NCI-H510A treated with DMSO at 0.1 percent for 48 hours (cell line): ENCODE measurements around the gene RBM12.
"Not testable (repeated sequence)": the region's sequence is repeated elsewhere in the genome, so short reads cannot be mapped to it uniquely, and the experiment has no call there.

Experiments used
- DNase-seq: peaks from one replicate; lab custom pipeline; 2025; lab: John Stamatoyannopoulos, UW

Gene RBM12, protein sequence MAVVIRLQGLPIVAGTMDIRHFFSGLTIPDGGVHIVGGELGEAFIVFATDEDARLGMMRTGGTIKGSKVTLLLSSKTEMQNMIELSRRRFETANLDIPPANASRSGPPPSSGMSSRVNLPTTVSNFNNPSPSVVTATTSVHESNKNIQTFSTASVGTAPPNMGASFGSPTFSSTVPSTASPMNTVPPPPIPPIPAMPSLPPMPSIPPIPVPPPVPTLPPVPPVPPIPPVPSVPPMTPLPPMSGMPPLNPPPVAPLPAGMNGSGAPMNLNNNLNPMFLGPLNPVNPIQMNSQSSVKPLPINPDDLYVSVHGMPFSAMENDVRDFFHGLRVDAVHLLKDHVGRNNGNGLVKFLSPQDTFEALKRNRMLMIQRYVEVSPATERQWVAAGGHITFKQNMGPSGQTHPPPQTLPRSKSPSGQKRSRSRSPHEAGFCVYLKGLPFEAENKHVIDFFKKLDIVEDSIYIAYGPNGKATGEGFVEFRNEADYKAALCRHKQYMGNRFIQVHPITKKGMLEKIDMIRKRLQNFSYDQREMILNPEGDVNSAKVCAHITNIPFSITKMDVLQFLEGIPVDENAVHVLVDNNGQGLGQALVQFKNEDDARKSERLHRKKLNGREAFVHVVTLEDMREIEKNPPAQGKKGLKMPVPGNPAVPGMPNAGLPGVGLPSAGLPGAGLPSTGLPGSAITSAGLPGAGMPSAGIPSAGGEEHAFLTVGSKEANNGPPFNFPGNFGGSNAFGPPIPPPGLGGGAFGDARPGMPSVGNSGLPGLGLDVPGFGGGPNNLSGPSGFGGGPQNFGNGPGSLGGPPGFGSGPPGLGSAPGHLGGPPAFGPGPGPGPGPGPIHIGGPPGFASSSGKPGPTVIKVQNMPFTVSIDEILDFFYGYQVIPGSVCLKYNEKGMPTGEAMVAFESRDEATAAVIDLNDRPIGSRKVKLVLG

DNA sequence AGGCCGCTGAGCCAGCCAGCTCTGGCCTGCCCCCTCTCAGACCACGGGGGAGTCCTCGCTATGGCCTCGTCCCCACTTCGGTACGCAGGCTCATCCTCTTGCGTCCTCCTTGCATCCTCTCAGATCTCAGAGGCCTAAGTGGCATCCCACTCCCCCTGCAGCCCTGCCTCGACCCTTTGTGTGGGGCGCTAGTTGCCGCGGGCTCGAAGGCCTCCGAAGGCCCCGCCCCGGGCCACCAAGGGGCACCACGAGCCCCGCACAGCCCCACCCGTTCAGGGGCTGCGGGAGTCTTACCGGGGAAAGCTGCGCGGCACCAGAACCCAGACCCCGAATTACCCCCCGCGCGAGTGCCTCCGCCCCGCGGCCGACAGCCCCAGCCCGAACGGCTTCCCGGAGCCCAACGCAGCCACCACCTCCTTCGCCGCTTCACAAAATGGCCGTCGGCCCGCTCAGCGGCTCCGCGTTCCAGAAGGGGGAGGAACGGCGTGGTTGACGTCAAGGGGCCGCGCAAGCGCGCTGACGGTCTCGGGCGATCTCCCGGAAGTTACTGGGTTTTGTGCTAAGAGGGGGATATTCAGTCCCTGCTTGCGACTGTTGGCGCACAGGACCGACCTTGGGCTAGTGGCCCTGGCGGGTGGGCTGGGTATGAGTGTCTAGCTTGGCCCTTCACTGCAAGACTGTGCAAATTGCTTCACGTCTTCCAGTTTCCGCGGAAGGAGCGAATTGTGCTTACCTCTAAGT lies at the start of gene RBM12, which contains the start of gene CPNE1:
Gene RBM12, minus strand, starts transcription at position 435 of the 741 bp plus-strand sequence. CDS start 9,578 bp downstream, outside the sequence.
Gene CPNE1, minus strand, starts transcription at position 435 of the 741 bp plus-strand sequence. CDS start 31,977 bp downstream, outside the sequence.
- DNase-seq, result peak; percentile 94

DNA sequence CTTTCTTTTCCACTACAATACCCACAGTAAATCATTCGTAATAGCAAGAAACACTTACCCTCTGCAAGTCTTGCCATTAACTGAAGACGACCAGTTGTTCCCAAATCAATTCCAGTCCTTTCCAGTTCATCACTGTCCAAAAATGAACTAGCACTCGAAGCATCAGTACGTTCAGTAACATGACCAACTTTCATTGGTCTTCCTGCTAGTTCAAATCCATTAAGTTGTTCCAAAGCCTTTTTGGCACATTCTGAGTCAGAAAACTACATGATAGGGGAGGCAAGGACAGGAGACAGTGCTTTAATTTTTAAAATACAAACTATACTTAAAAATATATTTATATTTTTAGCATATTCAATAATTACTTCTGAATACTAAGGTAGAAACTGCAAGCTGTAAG lies 49.4 kb upstream of the RBM12 start:
- no peak for DNase-seq

DNA sequence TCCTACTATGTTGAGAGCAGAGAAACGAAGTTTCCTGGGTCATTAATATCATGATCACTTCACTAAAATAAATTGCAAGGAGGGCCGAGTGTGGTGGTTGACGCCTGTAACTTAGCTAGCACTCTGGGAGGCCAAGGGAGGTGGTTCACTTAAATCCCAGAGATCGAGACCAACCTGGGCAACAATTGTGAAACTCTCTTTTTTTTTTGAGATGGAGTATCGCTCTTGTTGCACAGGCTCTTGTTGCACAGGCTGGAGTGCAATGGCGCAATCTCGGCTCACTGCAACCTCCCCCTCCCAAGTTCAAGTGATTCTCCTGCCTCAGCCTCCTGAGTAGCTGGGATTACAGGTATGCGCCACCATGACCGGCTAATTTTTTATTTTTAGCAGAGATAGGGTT lies 48.4 kb upstream of the RBM12 start:
- not testable (repeated sequence) for DNase-seq

DNA sequence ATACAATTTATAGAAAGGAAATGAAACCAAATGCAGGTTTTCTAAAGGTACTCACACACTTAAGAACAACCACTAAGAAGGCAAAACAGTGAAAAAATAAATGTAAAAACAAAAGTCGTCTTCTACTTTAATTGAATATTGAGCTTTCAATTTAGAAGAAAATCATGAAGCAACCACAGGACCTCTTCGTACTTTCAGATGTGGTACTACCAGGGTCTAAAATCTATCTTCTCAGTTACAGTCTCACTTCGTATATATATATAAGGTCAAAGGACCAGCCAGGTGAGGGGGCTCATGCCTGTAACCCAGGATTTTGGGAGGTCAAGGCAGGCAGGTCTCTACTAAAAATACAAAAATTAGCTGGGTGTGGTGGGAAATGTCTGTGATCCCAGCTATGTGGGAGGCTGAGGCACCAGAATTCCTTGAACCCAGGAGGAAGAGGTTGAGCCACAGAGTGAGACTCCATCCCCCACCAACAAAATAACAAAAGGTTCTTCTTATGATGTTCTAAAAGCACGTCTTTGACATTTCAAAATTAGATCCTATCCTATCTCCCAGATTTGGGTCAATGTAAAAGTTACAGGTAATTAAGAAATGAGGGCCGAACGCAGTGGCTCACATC lies 47.0 kb upstream of the RBM12 start:
- no peak for DNase-seq

DNA sequence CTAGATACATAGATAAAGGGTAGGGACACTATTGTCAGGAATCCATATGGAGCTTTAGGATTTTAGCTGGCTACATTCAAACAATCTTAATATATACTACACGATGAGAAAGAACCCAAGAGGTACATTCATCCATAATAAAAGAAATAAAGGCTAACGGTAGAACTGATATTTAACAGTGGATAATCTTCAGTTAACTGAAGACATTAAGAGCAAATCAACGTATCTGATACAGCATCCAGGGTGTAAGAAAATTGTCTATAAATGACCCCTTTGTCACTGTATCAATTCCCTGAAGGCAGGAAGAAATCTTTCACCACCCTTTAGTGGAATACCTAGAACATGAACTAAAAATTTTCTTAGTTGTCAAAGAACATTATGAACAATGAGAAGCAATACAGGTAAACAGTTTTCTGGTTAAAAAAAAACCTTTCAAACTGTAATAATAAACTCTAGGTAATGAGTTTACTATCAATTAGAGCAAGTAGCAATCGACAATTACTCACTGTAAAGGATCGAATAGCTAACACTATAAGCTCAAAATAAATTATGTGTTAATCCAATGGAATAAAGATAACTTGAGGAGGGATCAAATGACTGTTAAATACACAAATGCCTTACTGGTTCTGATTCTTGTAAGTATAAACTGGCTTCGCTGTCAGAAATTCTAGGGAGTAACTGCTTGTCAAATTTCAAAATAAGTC lies 46.3 kb upstream of the RBM12 start:
- DNase-seq, result no peak

DNA sequence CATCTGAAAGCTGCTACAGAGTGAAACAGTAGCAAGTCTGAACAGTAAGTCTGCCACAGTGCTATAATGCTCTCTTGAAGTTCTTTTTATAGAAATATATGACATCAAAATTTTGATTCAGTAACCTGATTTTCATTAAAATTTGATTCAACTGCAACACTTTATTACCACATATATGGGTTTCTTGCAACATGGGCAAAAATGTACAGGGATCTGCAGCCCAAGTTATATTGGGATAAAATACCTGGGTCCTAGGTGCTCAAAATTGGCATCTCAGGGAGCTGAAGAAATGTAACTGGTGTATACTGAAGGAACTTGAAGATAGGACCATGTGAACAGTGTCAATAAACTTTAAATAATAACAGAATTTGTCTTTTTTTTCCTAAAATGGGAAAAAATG lies 45.3 kb upstream of the RBM12 start:
- no peak for DNase-seq

DNA sequence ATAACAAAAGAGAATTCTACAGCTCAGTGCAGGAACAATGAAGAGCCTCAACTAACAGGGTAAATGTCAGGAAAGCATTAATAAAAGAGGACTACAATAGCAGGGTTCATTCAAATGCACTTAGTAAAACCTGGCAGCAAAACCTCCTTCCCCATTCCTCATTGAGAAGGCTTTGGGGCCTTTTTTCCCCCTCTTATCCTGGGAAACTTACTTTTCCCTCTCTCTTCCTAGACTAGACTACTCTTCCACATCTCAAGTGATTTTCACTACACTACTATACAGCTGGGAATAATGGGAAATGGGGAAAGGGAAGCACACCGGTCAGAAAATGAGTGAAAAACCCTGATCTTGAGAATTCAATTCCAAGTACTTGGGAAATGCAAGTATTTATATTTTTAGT lies 44.6 kb upstream of the RBM12 start:
- no peak for DNase-seq

DNA sequence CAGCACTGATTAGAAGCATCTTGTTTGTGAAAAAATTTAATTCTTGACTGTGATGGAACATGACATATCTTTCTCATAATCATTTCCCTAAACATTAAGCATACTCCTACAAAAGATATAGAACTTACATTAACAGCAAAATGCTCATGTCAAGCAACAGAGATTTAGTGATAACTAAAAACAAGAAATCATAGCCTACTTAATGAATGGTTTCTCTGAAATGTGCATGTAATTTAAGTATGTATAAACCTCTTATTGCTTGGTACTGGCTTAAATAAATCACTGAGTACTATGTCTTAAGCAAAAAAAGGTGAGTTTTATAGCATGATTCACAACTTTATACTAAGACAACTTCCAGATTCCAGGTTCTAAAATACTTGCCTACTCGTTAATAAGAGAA lies 43.8 kb upstream of the RBM12 start:
- no peak for DNase-seq

DNA sequence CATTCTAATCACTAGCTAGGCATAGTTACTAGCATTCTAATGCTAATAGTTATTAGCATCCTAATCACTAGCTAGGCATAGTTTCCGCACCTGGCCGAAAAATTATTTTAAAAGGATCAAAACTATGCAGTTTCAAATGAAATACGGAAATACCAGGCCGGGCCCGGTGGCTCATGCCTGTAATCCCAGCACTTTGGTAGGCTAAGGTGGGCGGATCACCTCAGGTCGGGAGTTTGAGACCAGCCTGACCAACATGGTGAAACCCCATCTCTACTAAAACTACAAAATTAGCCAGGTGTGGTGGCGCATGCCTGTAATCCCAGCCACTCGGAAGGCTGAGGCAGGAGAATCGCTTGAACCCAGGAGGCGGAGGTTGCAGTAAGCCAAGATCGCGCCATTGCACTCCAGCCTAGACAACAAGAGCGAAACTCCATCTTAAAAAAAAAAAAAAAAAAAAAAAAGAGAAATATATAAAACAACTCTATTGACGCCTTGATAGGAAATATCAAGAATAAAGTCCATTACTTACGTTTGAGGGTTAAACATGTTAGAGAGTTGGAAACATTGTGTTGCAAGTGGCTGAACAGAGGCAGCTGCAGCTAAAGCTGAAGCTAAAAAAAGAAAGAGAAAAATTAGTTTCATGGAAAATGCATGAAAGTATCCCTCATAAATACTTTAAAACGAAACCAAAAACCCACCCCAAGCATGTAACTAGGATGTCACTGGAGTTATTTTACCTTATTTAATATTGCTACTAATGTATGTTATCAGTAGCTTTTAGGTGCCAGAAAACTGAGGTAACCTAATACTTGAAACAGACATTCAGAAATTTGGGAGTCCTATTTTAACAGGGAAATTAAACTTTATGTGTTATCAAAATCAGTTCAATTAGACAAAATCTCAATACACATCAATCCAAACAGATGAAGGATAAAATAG lies 42.2 kb upstream of the RBM12 start:
- DNase-seq, result not testable (repeated sequence)

DNA sequence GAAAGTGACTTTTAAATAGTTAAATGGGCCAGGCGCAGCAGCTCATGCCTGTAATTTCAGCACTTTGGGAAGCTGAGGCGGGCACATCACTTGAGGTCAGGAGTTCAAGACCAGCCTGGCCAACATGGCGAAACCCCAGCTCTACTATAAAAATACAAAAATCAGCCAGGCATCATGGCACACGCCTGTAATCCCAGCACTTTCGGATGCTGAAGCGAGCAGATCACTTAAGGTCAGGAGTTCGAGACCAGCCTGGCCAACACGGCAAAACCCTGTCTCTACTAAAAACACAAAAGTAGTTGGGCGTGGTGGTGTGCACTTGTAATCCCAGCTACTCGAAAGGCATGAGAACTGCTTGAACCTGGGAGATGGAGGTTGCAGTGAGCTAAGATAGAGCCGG lies 41.2 kb upstream of the RBM12 start:
- not testable (repeated sequence) for DNase-seq

DNA sequence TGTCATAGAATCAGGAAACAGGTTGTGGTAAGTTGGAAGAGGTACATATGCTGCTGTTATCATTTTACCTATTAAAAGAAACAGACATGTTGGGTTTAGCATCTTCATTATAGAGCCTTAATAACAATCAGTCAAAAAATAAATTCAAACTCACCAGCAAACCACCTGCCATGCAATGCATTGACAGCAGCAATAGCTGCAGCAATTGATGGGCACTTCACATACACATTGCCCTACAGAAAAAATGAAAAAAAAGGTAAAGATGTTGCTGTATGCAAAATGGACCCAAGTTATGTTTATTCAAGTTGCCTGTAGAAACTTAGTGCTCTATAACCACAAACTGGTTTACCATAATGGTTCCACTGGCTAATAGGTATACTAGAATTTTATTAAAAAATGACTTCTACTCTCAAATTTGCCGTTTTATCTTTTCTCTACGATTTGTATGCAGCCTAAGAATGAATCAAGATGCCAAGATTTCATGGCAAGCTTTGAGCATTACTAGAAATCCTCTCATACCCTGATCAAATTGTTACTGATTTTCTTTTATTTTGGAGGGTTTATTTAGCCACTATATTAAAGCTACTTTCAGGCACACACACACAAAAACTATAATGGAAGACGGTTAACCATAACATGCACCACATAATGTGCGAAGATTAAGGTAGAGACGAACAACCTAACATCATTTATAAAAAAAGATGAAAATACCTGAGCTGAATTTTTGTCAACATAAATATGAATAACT lies 40.0 kb upstream of the RBM12 start:
- no peak for DNase-seq

DNA sequence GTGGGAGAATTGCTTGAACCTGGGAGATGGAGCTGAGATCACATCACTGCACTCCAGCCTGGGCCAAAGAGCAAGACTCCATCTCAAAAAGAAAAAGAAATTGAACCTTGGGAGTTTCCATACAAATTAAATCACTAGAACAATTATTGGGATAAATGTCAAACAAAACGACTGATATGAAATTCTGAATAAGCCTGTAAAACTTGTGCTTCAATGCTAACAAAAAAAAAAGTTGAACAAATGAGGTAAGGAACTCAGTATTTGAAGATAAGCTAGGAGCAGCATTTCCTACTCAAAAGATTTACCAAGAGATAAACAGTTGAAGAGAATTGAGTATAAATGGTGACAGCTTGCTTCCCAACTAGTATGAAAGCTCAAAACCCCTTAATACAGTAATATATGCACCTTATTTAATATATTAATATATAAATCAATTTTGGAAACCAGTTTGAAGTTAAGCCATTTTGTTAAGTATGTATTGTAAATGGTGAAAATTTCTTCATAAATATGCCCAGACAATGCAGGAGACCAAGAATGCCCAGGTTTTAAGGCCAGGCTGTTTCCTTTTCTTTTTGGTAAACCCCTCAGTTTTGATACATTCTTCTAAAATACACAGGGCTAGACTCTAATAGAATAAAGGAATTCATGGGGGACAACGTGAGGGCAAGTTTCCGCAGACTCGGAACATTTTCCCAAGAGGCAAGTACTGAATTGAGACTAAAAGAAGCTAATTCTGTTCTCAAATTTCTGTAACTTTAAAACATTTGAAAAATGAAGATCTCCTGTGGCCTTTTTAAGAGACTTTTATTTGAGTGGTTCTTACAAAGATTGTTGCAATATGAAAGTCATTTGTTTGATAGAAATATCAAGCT lies 38.4 kb upstream of the RBM12 start:
- DNase-seq, result no peak

DNA sequence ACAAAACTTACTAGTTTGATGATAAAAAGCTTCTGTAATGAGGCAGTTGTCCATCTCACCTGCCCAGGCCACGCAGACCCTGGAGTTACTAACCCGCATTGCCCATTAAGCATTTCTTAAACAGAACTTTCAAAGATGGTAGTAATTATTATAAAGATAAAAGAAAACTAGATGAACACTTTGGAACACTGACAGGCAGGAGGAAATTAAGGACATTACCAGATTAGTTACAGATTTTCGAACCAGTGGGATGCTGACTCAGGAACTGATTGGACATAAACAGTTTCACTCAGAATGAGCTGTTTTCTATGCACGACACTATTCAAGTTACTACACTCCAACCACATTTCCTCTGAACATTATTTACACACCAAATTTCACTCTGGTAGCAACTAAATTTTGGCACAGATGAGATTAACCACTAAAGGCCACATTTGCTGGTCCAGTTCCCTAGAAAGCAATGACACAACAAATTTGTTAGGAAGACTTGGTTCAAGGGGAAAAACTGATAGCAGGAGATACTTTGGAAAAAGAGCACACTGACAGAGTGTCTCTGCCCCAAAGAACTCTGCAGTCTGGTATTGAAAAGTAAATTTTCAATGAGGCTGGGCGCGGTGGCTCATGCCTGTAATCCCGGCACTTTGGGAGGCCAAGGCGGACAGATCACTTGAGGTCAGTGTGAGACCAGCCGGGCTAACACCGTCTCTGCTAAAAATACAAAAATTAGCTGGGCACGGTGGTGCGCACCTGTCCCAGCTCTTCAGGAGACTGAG lies 37.5 kb upstream of the RBM12 start:
- no peak for DNase-seq

DNA sequence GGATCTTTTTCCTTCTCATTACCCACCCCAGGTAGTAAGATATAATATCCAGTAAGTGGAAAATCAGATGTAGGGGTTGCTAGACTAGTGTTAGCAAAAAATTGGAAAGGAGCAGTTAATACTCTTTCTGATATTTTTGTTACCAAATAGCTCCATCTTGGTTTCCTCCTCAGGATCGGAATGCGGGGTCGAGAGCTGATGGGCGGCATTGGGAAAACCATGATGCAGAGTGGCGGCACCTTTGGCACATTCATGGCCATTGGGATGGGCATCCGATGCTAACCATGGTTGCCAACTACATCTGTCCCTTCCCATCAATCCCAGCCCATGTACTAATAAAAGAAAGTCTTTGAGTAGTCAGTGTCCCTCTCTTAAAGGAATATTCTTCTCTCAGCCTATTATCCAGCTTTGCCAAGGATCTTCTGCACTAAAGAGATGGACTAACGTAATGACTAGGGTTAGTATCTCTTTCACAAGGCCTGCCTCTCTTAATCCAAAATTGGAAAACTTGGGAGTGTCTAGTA lies 36.0 kb upstream of the RBM12 start:
- DNase-seq, result no peak

DNA sequence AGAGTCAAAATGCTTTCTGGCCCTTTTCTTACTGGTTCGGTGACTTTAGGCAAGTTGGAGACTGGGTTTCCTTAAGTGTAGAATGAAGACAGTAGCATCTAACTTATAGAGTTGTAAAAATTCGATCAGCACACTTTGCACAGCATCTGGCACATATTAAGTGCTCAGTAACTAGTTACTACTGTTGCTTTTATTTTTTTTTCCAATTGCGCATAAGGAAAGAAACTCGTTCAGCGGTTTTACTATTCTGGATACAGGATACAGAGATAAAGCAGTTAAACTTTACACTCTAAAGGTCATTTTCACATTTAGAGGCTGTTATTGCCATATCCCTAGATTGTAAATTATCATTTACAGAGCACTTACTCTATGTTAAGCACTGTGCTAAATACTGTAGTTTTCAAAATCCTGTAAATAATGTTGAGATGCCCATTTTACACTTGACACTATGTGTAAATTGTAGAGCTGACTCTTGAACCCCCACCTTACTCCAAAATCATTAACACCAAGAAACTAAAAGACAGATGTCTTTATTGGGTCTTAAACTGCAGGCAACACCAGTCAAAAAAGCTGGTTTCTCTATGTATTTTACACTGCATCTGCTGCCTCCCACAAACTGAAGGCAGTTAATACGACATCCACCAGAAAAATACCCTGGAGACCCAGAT lies 35.4 kb upstream of the RBM12 start:
- no peak for DNase-seq

DNA sequence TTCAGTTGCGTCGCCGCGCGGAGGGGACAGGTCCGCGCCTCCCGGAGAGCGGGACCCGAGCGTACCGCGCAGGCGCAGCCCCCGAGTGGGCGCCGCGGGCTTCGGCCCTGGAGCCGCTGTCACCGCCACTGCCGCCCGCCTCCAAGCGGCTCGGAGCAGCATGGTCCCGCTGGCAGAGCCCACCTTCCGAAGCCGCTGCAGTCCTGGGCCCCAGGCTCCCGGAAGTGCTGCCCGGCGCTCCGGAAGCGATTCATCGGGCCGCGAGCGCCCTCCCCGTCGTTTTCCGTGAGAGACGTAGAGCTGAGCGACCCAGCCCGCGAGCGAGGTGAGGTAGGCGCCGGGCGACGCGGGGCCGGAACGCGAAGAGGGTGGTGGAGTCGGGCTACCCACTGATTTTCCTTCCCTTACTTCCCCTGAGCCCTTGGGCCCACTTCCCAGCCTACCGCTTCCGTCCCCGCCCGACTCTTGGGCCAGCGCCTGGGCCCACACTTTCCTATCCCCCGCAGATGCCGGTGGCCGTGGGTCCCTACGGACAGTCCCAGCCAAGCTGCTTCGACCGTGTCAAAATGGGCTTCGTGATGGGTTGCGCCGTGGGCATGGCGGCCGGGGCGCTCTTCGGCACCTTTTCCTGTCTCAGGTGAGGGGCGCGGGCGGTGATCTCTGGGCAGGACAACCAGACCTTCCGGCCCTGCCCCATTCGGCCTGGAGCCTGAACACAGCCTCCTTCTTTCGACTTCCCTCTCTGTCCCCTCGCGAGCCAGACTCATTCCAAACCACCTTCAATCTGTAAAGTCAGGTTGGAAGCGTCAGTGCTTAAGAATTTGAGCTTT lies 34.6 kb upstream of the RBM12 start, which contains the start of the genes NFS1 and ROMO1:
Gene NFS1, minus strand, starts transcription at position 226 of the 830 bp plus-strand sequence. Its CDS starts 64 bp downstream, at position 162.
Gene ROMO1, plus strand, starts transcription at position 279 of the 830 bp plus-strand sequence. Its CDS starts 228 bp downstream, at position 507.
- DNase-seq, result peak; percentile 61
